HG03139 (cell line): ENCODE measurements around the gene STK32C.
"Not testable (repeated sequence)": the region's sequence is repeated elsewhere in the genome, so short reads cannot be mapped to it uniquely, and the experiment has no call there.

Experiments used
- ATAC-seq: cut with Tn5 transposase; IDR thresholded peaks from one replicate; pipeline ENCODE4 v1.9.1; 2021; ENCODE audit not compliant: unreplicated experiment

STK32C gene

DNA sequence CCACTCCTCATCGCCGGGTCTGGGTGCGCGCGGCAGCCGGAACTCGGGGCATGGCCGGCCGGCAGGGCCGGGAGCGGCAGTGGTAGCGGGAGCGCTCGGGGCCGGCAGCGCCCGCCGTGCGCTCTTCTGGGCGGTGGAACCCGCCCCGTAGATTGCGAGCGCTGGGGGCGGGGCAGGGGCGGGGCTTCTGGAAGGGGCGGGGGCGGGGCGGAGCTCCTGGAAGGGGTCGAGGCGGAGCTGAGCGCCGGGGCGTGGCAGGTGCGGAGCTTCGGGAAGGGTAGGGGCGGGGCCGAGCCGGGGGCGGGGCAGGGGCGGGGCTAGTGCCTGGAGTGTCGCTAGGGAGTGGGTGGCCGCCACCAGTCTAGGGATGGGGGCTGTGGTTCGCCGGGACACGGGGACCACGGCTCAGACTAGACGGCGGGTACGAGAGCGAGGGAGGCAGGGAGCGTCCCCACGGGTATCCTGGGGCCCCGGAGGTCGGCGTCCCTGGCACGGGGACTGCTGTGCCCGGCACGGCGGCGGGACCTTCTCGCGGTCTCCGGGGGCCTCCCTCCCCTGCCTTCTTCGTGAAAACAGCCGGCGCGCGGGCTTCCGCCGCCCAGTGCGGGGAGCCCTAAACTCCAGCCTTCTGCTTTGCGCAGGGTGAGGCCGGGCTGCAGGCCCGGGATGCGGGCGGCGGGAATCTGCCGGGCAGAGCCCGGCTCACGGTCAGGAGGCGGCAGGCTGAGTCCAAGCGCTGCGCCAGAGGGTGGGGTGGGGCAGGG, at the start of gene STK32C:
Gene STK32C (minus strand): TSS at position 128 of the 764 bp plus-strand sequence. CDS start 117 bp downstream, at position 11.
- ATAC-seq: peak; percentile 63

GRCh38 chr10:132356621-132357195, 49.0 kb upstream of the STK32C start:
- ATAC-seq: no peak

- no peak for ATAC-seq
These were observed 48.0 kb upstream of the STK32C start for GRCh38 chr10:132355754-132356153.

DNA sequence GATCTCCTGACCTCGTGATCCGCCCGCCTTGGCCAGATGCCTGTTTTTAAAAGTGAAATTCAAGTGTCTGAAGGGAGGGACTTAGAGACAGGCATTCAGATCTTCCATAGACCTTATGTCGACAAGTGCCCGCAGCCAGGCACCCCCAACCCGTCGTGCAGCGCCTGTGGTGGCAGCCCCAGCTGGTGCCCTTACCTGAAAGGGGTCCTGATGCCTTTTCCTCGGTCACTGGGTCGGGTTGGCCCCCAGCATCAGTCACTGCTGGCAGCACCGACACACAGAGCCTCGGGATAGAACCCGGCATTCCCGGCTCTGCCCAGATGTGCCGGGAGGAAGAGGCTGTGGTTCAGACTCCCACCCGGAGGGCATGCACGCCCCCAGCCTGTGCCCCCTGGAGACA, 47.5 kb upstream of the STK32C start:
- no peak for ATAC-seq

DNA sequence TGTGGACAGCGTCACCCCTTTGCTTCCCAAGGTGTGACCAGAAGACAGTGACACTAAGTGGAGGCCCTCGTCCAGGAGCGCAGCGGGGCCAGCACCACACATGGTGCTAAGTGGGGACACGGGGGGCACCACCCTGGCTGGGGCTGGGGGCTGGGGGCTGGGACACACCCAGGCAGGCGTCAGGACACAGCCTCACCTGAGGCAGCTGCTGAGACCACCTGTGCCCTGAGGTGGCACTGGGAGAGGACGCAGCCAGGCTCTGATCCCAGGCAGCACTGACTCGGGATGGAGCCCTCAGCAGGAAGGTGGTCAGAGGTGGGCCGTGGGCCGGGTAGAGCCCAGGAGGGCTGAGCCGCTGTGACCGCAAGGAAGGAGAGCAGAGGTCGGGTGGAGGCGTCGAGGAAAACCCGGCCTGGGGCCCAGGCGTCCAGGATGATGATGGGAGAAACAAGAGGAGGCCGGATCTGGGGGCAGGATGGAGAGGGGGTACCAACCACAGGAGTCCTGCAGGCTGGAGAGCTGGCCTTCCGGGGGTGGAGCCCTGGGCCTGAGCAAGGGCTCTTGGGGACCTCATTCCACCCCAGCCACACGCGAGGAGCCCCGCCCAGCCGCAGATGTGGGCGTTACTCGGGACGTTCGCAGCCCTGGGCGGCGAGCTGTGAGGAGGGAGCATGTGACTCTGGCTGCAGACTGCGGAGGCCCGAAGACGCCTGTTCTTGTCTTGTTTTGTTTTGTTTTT, 46.8 kb upstream of the STK32C start:
- ATAC-seq: no peak

GRCh38 chr10:132353456-132354355, 46.0 kb upstream of the STK32C start:
- no peak for ATAC-seq

- not testable (repeated sequence) for ATAC-seq
These were observed 44.9 kb upstream of the STK32C start for GRCh38 chr10:132352462-132353308.

DNA sequence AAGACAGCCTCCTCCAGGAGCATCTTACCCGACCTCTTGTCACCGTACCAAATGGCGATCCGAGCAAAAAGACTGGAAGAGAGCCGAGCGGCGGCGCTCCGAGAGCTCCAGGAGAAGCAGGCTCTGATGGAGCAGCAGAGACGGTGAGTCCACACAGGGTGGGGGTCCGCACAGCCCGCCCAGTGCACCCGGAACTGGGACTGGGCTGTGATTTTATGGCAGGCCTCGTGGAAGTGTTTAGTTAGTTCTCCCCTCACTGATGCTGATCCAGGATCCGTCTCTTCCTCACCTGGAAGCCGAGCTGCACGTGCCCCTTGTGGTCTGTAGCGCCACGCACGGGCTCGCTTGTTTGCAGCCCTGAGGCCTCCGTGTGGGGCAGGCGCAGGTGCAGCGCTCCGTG, 43.9 kb upstream of the STK32C start:
- ATAC-seq: no peak

GRCh38 chr10:132350946-132351345, 43.2 kb upstream of the STK32C start:
- no peak for ATAC-seq

DNA sequence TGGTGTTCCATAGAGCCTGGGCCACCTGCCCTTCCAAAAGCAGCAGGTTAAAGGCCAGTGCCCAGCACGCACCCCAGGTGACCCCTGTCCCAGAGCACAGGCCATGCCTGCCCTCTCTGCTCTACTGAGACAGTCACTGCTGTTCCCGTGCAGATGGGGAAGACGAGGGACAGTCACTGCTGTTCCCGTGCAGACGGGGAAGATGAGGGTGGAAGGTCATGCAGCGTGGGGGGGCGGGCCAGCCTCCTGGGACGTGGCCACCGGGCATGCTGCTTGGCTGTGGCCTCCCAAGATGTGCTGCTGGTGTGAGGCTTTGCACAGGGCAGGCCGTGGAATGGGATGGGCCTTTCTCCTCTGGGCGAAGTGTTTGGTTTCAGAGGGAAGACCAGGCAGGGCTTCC, 42.6 kb upstream of the STK32C start:
- ATAC-seq: no peak

GRCh38 chr10:132349766-132350165, 42.0 kb upstream of the STK32C start:
- ATAC-seq: no peak

- no peak for ATAC-seq
These were observed 40.1 kb upstream of the STK32C start for GRCh38 chr10:132347931-132348267.

GRCh38 chr10:132347211-132347930, 39.6 kb upstream of the STK32C start:
- ATAC-seq: no peak

- ATAC-seq: no peak
These were observed 39.1 kb upstream of the STK32C start for GRCh38 chr10:132346806-132347205.

DNA sequence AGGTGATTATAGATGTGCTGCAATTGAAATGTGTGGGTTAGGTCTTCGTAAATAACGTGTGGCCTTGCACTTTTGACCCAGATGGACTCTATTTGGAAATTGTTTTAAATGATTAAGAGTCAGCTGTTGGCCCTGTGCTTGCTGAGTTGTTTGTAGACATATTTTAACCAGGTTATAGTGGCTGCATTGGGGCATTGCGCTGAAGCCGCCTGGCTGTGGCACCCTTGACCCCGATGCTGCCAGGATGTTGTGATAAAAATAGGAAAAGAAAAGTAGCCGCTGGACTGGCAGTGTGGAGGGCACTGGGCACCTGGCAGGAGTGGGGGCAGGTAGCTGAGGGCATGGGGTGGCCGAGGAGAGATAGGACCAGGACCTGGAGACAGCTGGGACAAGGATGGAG, 37.6 kb upstream of the STK32C start:
- ATAC-seq: no peak

DNA sequence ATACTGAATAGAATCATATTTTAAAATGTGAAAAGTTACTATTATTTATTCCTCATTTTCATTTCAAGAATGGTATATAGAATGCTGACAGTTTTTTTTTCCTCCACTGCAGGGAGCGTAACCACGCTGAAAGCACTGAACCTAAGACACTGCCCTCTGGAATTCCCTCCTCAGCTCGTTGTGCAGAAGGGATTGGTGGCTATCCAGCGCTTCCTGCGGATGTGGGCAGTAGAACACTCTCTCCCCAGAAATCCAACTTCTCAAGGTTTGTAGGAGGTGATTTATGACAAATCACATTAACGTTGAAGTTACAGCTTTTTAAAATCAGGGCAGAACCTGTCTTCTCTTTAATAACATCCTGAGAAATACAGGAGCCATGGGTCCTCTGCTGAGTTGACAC, 36.6 kb upstream of the STK32C start:
- no peak for ATAC-seq

DNA sequence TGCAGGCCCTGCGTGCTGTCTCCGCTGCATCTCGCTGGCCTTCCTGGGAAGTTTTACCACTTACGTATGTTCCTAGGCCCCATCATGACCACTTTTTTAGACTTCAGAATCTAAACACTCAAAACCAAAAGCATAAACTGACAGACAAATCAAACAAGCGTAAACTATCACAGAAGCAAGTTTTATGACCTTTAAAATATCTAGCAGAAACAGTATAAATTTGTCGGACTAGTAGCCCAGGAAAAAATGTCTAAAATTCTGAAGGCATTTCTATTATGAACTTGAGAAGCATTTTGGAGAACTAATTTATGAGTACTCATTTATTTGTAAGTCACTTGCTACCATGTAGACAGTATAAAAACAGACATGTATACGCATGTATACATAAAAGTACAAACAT, 34.8 kb upstream of the STK32C start:
- ATAC-seq: no peak

DNA sequence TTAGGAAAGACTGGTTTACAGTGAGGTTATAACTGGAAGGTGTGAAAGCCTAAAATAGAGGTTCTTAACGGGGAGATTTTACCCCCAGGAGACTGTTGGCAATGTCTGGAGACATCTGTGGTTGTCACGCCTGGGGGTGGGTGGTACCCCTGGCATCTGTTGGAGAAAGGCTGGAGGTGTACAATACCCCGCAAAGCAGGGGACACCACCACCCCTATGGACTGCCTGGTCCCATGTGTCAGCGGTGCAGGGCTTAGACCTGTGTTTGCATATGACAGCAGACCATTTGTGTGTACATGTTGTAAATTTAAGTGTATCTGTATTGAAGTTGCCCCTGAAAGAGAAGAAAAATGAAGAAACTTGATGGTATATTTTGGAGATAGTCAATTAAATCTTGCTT, 34.0 kb upstream of the STK32C start:
- ATAC-seq: no peak

DNA sequence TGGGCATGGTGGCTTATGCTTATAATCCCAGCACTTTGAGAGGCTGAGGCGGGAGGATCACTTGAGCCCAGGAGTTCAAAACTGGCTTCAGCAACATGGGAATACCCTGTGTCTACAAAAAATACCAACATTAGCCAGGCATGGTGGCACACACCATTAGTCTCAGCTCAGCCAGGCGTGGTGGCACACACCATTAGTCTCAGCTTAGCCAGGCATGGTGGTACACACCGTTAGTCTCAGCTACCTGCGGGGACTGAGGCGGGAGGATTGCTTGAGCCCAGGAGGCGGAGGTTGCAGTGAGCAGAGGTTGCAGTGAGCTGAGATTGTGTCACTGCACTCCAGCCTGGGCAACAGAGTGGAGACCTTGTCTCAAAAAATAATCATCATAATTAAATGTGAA, 33.3 kb upstream of the STK32C start:
- ATAC-seq: no peak

DNA sequence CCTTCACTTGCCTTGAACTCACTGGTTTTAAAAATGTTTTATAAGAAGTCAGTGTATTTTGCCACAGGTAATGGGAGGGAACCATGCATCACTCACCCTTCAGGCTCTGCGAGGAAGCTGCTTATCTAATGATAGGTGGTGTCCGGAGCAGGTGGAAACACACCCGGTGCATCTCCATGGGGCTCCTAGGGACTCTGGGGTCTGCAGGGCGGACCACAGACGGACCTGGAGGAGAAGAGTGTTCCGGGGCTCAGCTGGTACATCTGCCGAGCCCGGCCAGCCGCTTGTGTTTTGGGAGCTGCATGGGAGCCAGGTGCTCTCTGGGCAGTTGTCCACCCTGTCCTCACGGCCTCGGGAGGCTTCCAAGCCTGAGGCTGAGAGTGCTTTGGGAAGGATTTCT, 31.5 kb upstream of the STK32C start:
- no peak for ATAC-seq
